Activated naive CD4-positive, alpha-beta T cell treated with Interleukin-2 at 50 U/mL for 16 hours (primary cell): ENCODE results near the gene EHD4.

Experiments used
- DNase-seq: peaks from one replicate; pipeline ENCODE4 v3.0.0-alpha.2; 2020

EHD4 gene

GRCh38 chr15:41972253-41973242 is at the start of gene EHD4:
EHD4 (minus strand) TSS chr15:41972557; CDS start chr15:41972494, 63 bp downstream.
- DNase-seq: peak; percentile 95

- no peak for DNase-seq
These were observed 49.2 kb upstream of the EHD4 start for GRCh38 chr15:42021593-42021992.

- DNase-seq: no peak
These were observed 48.4 kb upstream of the EHD4 start, which contains the start of gene PLA2G4E for GRCh38 chr15:42020713-42021273. PLA2G4E (minus strand) TSS chr15:42021042; CDS start chr15:42021030, 12 bp downstream.

- DNase-seq: no peak
These were observed 46.2 kb upstream of the EHD4 start for GRCh38 chr15:42018306-42019224.

GRCh38 chr15:42016971-42017370 is 44.6 kb upstream of the EHD4 start:
- DNase-seq: no peak

GRCh38 chr15:42014406-42014805 is 42.0 kb upstream of the EHD4 start:
- no peak for DNase-seq

GRCh38 chr15:42012928-42013482 is 40.6 kb upstream of the EHD4 start:
- DNase-seq: no peak

GRCh38 chr15:42012241-42012640 is 39.9 kb upstream of the EHD4 start:
- DNase-seq: no peak

- DNase-seq: no peak
These were observed 38.7 kb upstream of the EHD4 start for GRCh38 chr15:42011074-42011473.

GRCh38 chr15:42010434-42010833 is 38.1 kb upstream of the EHD4 start:
- no peak for DNase-seq

GRCh38 chr15:42009474-42009873 is 37.1 kb upstream of the EHD4 start:
- DNase-seq: no peak

- DNase-seq: no peak
These were observed 36.7 kb upstream of the EHD4 start for GRCh38 chr15:42009022-42009421.

GRCh38 chr15:42007386-42007785 is 35.0 kb upstream of the EHD4 start:
- no peak for DNase-seq

GRCh38 chr15:42002333-42002732 is 30.0 kb upstream of the EHD4 start:
- no peak for DNase-seq

GRCh38 chr15:42001236-42001635 is 28.9 kb upstream of the EHD4 start:
- DNase-seq: no peak

GRCh38 chr15:41999290-42000285 is 27.2 kb upstream of the EHD4 start:
- DNase-seq: no peak

GRCh38 chr15:41997845-41998244 is 25.5 kb upstream of the EHD4 start:
- DNase-seq: no peak

- DNase-seq: no peak
These were observed 24.7 kb upstream of the EHD4 start for GRCh38 chr15:41996921-41997592.

GRCh38 chr15:41996376-41996775 is 24.0 kb upstream of the EHD4 start:
- DNase-seq: no peak

- DNase-seq: no peak
These were observed 23.1 kb upstream of the EHD4 start for GRCh38 chr15:41995476-41995855.
